Right ventricle myocardium inferior (tissue), 1 donor: ENCODE data around the gene OBSCN. TPM values are rescaled to one million over a fixed set of nuclear protein-coding genes. Genes with fewer than 3 reads are reported as not detected.
"Not testable (repeated sequence)": the region's sequence is repeated elsewhere in the genome, so short reads cannot be mapped to it uniquely, and the experiment has no call there.

ENCODE experiments used
- ATAC-seq: fragments of 200-7000 bp; cut with Tn5 transposase; one replicate; pipeline ENCODE4 v1.9.1; 2020; ENCODE audit warnings: mild to moderate bottlenecking, moderate library complexity
- DNase-seq: peaks from one replicate; pipeline ENCODE4 v3.0.0; 2021; ENCODE audit errors: missing footprints
- intact Hi-C: fragments of 100-400 bp; cut with DNase I; formaldehyde crosslinking; loops from one replicate; pipeline ENCODE4 v1.11.0; 2022
- total RNA-seq: library from RNA; stranded (reverse); fragmentation: NEBNext Ultra II Directional; extraction: Animal tissue kit (Norgen Biotek cat#: 25700); gene quantifications from one replicate; pipeline ENCODE4 v1.2.1, GENCODE V29; 2021
- donor health status: DM: no; HTN: yes; CAD: no; lungs with severe emphysema.

OBSCN gene
- total RNA-seq, 1 donor from 2014 or later: 275 TPM

- DNase-seq (no peak), ATAC-seq (no peak)
- intact Hi-C loops: no loop called here
Measured at GRCh38 chr1:228180271-228180958, 27.4 kb upstream of the OBSCN start.

GRCh38 chr1:228180959-228181644 is 26.7 kb upstream of the OBSCN start:
- DNase-seq (no peak), ATAC-seq (no peak)
- intact Hi-C loops: no loop called here

GRCh38 chr1:228181645-228182034 is 26.2 kb upstream of the OBSCN start:
- ATAC-seq (no peak), DNase-seq (no peak)
- intact Hi-C loops: no loop called here

- no peak for ATAC-seq
- intact Hi-C loops: no loop called here
- no peak for DNase-seq
Measured at GRCh38 chr1:228182296-228183030, 25.4 kb upstream of the OBSCN start.

GRCh38 chr1:228184152-228184551 is 23.7 kb upstream of the OBSCN start:
- intact Hi-C loops: no loop called here

GRCh38 chr1:228185641-228185965 is 22.2 kb upstream of the OBSCN start:
- DNase-seq: no peak
- intact Hi-C loops: no loop called here
- no peak for ATAC-seq

More at GRCh38 chr1:228184152-228184551, 23.7 kb upstream of the OBSCN start:
- ATAC-seq (no peak), DNase-seq (no peak)

GRCh38 chr1:228188249-228188648 is 19.6 kb upstream of the OBSCN start:
- ATAC-seq, intact Hi-C loops, DNase-seq: not testable (repeated sequence)

- DNase-seq: no peak
- ATAC-seq: no peak
- intact Hi-C loops: no loop called here
Measured at GRCh38 chr1:228190182-228190581, 17.7 kb upstream of the OBSCN start.

- ATAC-seq: no peak
- no peak for DNase-seq
- intact Hi-C loops: no loop called here
Measured at GRCh38 chr1:228190778-228191177, 17.1 kb upstream of the OBSCN start.

GRCh38 chr1:228194436-228194835 is 13.4 kb upstream of the OBSCN start:
- intact Hi-C loops: no loop called here
- ATAC-seq (no peak), DNase-seq (no peak)

GRCh38 chr1:228194921-228195812 is 12.7 kb upstream of the OBSCN start:
- intact Hi-C loops: no loop called here
- ATAC-seq: no peak
- no peak for DNase-seq

- peak; percentile 82 for ATAC-seq
- intact Hi-C loops: no loop called here
- no peak for DNase-seq
Measured at GRCh38 chr1:228197555-228198147, 10.2 kb upstream of the OBSCN start.

- no peak for DNase-seq
- intact Hi-C loops: no loop called here
- ATAC-seq: no peak
Measured at GRCh38 chr1:228198977-228199590, 8.8 kb upstream of the OBSCN start.

- intact Hi-C loops: no loop called here
- ATAC-seq: no peak
- no peak for DNase-seq
Measured at GRCh38 chr1:228204958-228205357, 2.9 kb upstream of the OBSCN start.

- ATAC-seq (no peak), DNase-seq (no peak)
- intact Hi-C loops: no loop called here
Measured at GRCh38 chr1:228205526-228206436, 2.1 kb upstream of the OBSCN start.

GRCh38 chr1:228206582-228207351 is 1.1 kb upstream of the OBSCN start:
- DNase-seq: no peak

More at GRCh38 chr1:228206582-228207351, 1.1 kb upstream of the OBSCN start:
- intact Hi-C loops: loop anchor here (1.0 kb wide), 1 partner anchor 40 kb away; no protein-coding TSS in a partner anchor
- no peak for ATAC-seq
